Muscle layer of duodenum (tissue), 2 donors: ENCODE results near the gene DUSP6.
A peak's percentile ranks its signal among the peaks of the same experiment; 100 is the strongest.

ENCODE experiments used
- H3K27ac ChIP-seq: one replicate; pipeline ENCODE4 v1.7.0; 2013; ENCODE audit warnings: mild to moderate bottlenecking, low read length
- H3K27me3 ChIP-seq: one replicate; pipeline ENCODE4 v1.7.0; 2013; ENCODE audit warnings: low read depth, mild to moderate bottlenecking, control low read depth, low read length
- H3K36me3 ChIP-seq, 2 donors: one replicate each; pipeline ENCODE4 v1.7.0; 2013; ENCODE audit warnings: low read length in 2 of 2, control low read depth in 1 of 2, mild to moderate bottlenecking in 1 of 2; ENCODE audit not compliant: insufficient read depth in 2 of 2, control insufficient read depth in 1 of 2
- H3K4me1 ChIP-seq, 2 donors: one replicate each; pipeline ENCODE4 v1.7.0; 2013; ENCODE audit warnings: low read length in 2 of 2, mild to moderate bottlenecking in 2 of 2, control low read depth in 1 of 2, moderate library complexity in 1 of 2; ENCODE audit not compliant: insufficient read depth in 2 of 2, control insufficient read depth in 1 of 2
- H3K4me3 ChIP-seq, 2 donors: one replicate each; pipeline ENCODE4 v1.7.0; 2013; ENCODE audit warnings: low read length in 2 of 2, low read depth in 1 of 2, mild to moderate bottlenecking in 1 of 2
- H3K9me3 ChIP-seq, 2 donors: one replicate each; pipeline ENCODE4 v1.7.0; 2013; ENCODE audit warnings: low read length in 2 of 2, control low read depth in 1 of 2, mild to moderate bottlenecking in 1 of 2; ENCODE audit not compliant: control insufficient read depth in 1 of 2
- donor health status: healthy.

DUSP6 gene

GRCh38 chr12:89384807-89385206, 32.5 kb upstream of the DUSP6 start:
- Histone ChIP-seq H3K9me3 (no peaks in the 10 kb centered on the region), H3K4me1 (peaks cover 30% of the 10 kb centered on the region in 2 donors), H3K27ac (peak overlapping the region; percentile 90), H3K4me3 (peak overlapping the region in 1 of 2 donors; percentile 39), H3K27me3 (no peaks in the 10 kb centered on the region), H3K36me3 (no peaks in the 10 kb centered on the region)

GRCh38 chr12:89384050-89384758, 31.9 kb upstream of the DUSP6 start:
- no peaks in the 10 kb centered on the region for H3K27me3 ChIP-seq
- H3K4me1 ChIP-seq, result peaks cover 30% of the 10 kb centered on the region in 2 donors
- H3K27ac ChIP-seq, result peak overlapping the region; percentile 90
- no peaks in the 10 kb centered on the region for H3K36me3 ChIP-seq
- H3K9me3 ChIP-seq, result no peaks in the 10 kb centered on the region
- H3K4me3 ChIP-seq, result peak overlapping the region in 1 of 2 donors; percentile 39

GRCh38 chr12:89383235-89384049, 31.1 kb upstream of the DUSP6 start:
- Histone ChIP-seq H3K4me3 (peak overlapping the region in 1 of 2 donors; percentile 39), H3K27ac (peak overlapping the region; percentile 90), H3K27me3 (no peaks in the 10 kb centered on the region), H3K4me1 (peaks cover 30% of the 10 kb centered on the region in 2 donors), H3K9me3 (no peaks in the 10 kb centered on the region), H3K36me3 (no peaks in the 10 kb centered on the region)

- no peaks in the 10 kb centered on the region for H3K27me3 ChIP-seq
- H3K4me3 ChIP-seq, result no peak overlapping the region
- peak overlapping the region; percentile 90 for H3K27ac ChIP-seq
- H3K9me3 ChIP-seq, result no peaks in the 10 kb centered on the region
- H3K4me1 ChIP-seq, result peaks cover 27 to 30% of the 10 kb centered on the region in 2 donors
- no peaks in the 10 kb centered on the region for H3K36me3 ChIP-seq
Measured at GRCh38 chr12:89382328-89382727, 30.0 kb upstream of the DUSP6 start.

GRCh38 chr12:89379839-89380467, 27.7 kb upstream of the DUSP6 start:
- Histone ChIP-seq H3K27ac (no peak overlapping the region), H3K4me1 (peaks cover 18 to 21% of the 10 kb centered on the region in 2 donors), H3K36me3 (no peaks in the 10 kb centered on the region), H3K9me3 (no peaks in the 10 kb centered on the region), H3K4me3 (no peak overlapping the region), H3K27me3 (no peaks in the 10 kb centered on the region)

- Histone ChIP-seq H3K4me3 (no peak overlapping the region), H3K27me3 (no peaks in the 10 kb centered on the region), H3K27ac (no peak overlapping the region), H3K9me3 (no peaks in the 10 kb centered on the region), H3K4me1 (peaks cover 12 to 15% of the 10 kb centered on the region in 2 donors), H3K36me3 (no peaks in the 10 kb centered on the region)
Measured at GRCh38 chr12:89379148-89379838, 27.0 kb upstream of the DUSP6 start.

GRCh38 chr12:89376844-89377243, 24.5 kb upstream of the DUSP6 start:
- Histone ChIP-seq H3K27me3 (no peaks in the 10 kb centered on the region), H3K4me3 (no peak overlapping the region), H3K9me3 (no peaks in the 10 kb centered on the region), H3K4me1 (peaks cover 0 to 5% of the 10 kb centered on the region in 2 donors), H3K36me3 (no peaks in the 10 kb centered on the region), H3K27ac (peak overlapping the region; percentile 30)

- Histone ChIP-seq H3K27me3 (no peaks in the 10 kb centered on the region), H3K36me3 (no peaks in the 10 kb centered on the region), H3K4me3 (no peak overlapping the region), H3K27ac (peak overlapping the region; percentile 30), H3K4me1 (peaks cover 0 to 5% of the 10 kb centered on the region in 2 donors), H3K9me3 (no peaks in the 10 kb centered on the region)
Measured at GRCh38 chr12:89376202-89376529, 23.9 kb upstream of the DUSP6 start.

GRCh38 chr12:89373763-89374572, 21.7 kb upstream of the DUSP6 start:
- Histone ChIP-seq H3K27ac (no peak overlapping the region), H3K36me3 (no peaks in the 10 kb centered on the region), H3K27me3 (no peaks in the 10 kb centered on the region), H3K9me3 (no peaks in the 10 kb centered on the region), H3K4me3 (no peak overlapping the region), H3K4me1 (peaks cover 0 to 15% of the 10 kb centered on the region in 2 donors)

- H3K4me3 ChIP-seq, result no peak overlapping the region
- H3K9me3 ChIP-seq, result no peaks in the 10 kb centered on the region
- H3K27me3 ChIP-seq, result no peaks in the 10 kb centered on the region
- peaks cover 0 to 15% of the 10 kb centered on the region in 2 donors for H3K4me1 ChIP-seq
- no peak overlapping the region for H3K27ac ChIP-seq
- no peaks in the 10 kb centered on the region for H3K36me3 ChIP-seq
Measured at GRCh38 chr12:89372584-89373370, 20.5 kb upstream of the DUSP6 start.
